ENCODE data around the gene NANP.
"Not testable (repeated sequence)": the region's sequence is repeated elsewhere in the genome, so short reads cannot be mapped to it uniquely, and the experiment has no call there.

The NANP gene

DNA sequence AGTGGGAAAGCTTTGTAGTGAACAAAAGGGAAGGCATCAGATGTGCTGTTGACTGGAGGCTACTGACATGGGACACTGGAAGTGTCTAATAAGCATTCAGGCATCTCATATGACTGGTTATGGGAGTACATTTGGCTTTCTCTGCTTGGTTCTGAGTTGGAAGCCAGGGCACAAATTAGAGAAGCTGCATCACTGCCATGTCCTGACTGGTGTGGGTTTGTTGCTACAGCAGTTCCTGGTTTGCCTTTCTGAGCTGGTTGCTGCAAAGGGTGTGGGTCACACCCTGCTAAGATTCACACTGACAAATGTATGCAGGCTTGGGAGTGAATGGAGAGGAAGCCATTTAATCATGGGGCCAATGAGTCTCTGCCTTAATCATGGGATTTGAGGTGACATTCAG, 36.2 kb upstream of the NANP start:
- Histone ChIP-seq H3K36me3 (replicated peaks; ENCODE audit: low read depth, low read length) (peaks cover 3% of the 10 kb centered on the region), H3K9me3 (ENCODE audit: insufficient read depth, low read length) (no peaks in the 10 kb centered on the region), H3K79me2 (ENCODE audit: low read length) (no peaks in the 10 kb centered on the region), H2AFZ (ENCODE audit: low read depth, low read length) (no peak overlapping the region), H3K27me3 (ENCODE audit: low read depth, low read length) (no peaks in the 10 kb centered on the region), H4K20me1 (ENCODE audit: insufficient read depth, low read length) (no peaks in the 10 kb centered on the region), H3K4me1 (ENCODE audit: low read length) (no peaks in the 10 kb centered on the region), H3K9ac (ENCODE audit: low read length) (no peak overlapping the region), H3K27ac (ENCODE audit: low read length) (no peak overlapping the region), H3K4me3 (ENCODE audit: low read length) (no peak overlapping the region), H3K4me2 (ENCODE audit: low read length) (no peak overlapping the region)
- TF ChIP-seq, protein P1, sequence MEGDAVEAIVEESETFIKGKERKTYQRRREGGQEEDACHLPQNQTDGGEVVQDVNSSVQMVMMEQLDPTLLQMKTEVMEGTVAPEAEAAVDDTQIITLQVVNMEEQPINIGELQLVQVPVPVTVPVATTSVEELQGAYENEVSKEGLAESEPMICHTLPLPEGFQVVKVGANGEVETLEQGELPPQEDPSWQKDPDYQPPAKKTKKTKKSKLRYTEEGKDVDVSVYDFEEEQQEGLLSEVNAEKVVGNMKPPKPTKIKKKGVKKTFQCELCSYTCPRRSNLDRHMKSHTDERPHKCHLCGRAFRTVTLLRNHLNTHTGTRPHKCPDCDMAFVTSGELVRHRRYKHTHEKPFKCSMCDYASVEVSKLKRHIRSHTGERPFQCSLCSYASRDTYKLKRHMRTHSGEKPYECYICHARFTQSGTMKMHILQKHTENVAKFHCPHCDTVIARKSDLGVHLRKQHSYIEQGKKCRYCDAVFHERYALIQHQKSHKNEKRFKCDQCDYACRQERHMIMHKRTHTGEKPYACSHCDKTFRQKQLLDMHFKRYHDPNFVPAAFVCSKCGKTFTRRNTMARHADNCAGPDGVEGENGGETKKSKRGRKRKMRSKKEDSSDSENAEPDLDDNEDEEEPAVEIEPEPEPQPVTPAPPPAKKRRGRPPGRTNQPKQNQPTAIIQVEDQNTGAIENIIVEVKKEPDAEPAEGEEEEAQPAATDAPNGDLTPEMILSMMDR (IDR thresholded peaks at IDR 0.05; ENCODE audit: low read depth, low read length), result no peak
- TF ChIP-seq EZH2phosphoT487 (IDR thresholded peaks at IDR 0.05; ENCODE audit: low read depth), result no peak

DNA sequence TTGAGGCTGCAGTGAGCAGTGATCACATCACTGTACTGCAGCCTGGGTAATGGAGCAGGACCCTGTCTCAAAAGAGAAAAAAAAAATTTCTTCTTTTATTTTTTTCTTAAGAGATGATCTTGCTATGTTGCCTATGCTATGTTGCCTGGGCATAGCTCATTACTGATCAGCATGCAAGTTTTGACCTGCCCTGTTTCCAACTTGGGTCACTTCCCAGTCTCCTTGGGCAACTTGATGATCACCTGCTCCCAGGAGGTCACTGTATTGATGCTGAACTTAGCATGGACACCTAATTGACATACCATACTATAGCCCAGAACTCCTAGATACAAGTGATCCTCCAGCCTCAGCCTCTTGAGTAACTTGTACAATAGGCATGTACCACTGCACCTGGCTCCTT, 30.7 kb upstream of the NANP start:
- no peaks in the 10 kb centered on the region for H3K27me3 ChIP-seq (ENCODE audit: low read depth, low read length)
- no peak overlapping the region for H3K27ac ChIP-seq (ENCODE audit: low read length)
- TF ChIP-seq, protein P1 (IDR thresholded peaks at IDR 0.05; ENCODE audit: low read depth, low read length), result no peak
- TF ChIP-seq EZH2phosphoT487 (IDR thresholded peaks at IDR 0.05; ENCODE audit: low read depth), result no peak
- no peaks in the 10 kb centered on the region for H3K9me3 ChIP-seq (ENCODE audit: insufficient read depth, low read length)
- no peak overlapping the region for H3K4me2 ChIP-seq (ENCODE audit: low read length)
- H3K4me1 ChIP-seq (ENCODE audit: low read length), result no peaks in the 10 kb centered on the region
- no peaks in the 10 kb centered on the region for H4K20me1 ChIP-seq (ENCODE audit: insufficient read depth, low read length)
- peaks cover 7% of the 10 kb centered on the region for H3K36me3 ChIP-seq (replicated peaks; ENCODE audit: low read depth, low read length)
- no peak overlapping the region for H2AFZ ChIP-seq (ENCODE audit: low read depth, low read length)
- no peak overlapping the region for H3K9ac ChIP-seq (ENCODE audit: low read length)
- no peaks in the 10 kb centered on the region for H3K79me2 ChIP-seq (ENCODE audit: low read length)
- H3K4me3 ChIP-seq (ENCODE audit: low read length), result no peak overlapping the region

DNA sequence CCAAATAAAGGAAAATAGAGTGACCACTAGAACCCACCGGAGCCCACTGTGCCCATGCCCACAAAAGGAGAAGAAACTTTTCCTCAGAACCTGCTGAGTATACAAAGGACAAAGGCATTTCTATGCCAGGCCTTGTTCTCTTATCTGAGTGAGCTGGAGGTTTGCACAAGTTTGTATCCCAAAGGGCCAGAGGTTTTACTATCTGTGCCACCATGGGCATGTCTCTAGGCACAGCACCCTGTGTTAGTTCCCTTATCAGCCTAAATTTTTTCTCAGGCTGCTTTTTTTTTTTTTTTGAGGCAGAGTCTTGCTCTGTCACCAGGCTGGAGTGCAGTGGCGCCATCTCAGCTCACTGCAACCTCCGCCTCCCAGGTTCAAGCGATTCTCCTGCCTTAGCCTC, 29.1 kb upstream of the NANP start:
- not testable (repeated sequence) for H3K9ac ChIP-seq (ENCODE audit: low read length); H3K27me3 ChIP-seq (ENCODE audit: low read depth, low read length); H3K27ac ChIP-seq (ENCODE audit: low read length); H4K20me1 ChIP-seq (ENCODE audit: insufficient read depth, low read length); H3K9me3 ChIP-seq (ENCODE audit: insufficient read depth, low read length); H3K4me2 ChIP-seq (ENCODE audit: low read length); H3K79me2 ChIP-seq (ENCODE audit: low read length); H2AFZ ChIP-seq (ENCODE audit: low read depth, low read length); H3K4me3 ChIP-seq (ENCODE audit: low read length); H3K4me1 ChIP-seq (ENCODE audit: low read length)
- peaks cover 11% of the 10 kb centered on the region for H3K36me3 ChIP-seq (replicated peaks; ENCODE audit: low read depth, low read length)

DNA sequence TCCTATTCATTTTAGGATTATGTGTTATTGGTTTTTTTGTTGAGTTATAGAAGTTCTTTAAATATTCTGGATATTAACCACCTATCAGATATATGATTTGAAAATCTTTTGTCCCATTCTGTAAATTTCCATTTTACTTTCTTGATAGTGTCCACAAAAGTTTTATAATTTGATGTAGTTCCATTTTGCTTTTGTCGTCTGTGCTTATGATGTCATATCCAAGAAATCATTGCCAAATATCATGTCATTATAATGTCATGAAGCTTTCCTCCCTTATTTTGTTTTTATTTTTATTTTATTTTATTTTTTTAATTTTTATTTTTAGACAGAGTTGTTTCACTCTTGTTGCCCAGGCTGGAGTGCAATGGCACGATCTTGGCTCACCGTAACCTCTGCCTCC, 21.0 kb upstream of the NANP start:
- Histone ChIP-seq H3K9ac (ENCODE audit: low read length) (no peak overlapping the region), H3K36me3 (replicated peaks; ENCODE audit: low read depth, low read length) (peaks cover 21% of the 10 kb centered on the region), H4K20me1 (ENCODE audit: insufficient read depth, low read length) (no peaks in the 10 kb centered on the region), H3K4me1 (ENCODE audit: low read length) (no peaks in the 10 kb centered on the region), H3K27ac (ENCODE audit: low read length) (no peak overlapping the region), H3K79me2 (ENCODE audit: low read length) (no peaks in the 10 kb centered on the region), H3K4me3 (ENCODE audit: low read length) (no peak overlapping the region), H2AFZ (ENCODE audit: low read depth, low read length) (no peak overlapping the region), H3K4me2 (ENCODE audit: low read length) (no peak overlapping the region), H3K27me3 (ENCODE audit: low read depth, low read length) (no peaks in the 10 kb centered on the region), H3K9me3 (ENCODE audit: insufficient read depth, low read length) (no peaks in the 10 kb centered on the region)
- TF ChIP-seq, protein P1 (IDR thresholded peaks at IDR 0.05; ENCODE audit: low read depth, low read length), result no peak
- no peak for TF ChIP-seq EZH2phosphoT487 (IDR thresholded peaks at IDR 0.05; ENCODE audit: low read depth)

DNA sequence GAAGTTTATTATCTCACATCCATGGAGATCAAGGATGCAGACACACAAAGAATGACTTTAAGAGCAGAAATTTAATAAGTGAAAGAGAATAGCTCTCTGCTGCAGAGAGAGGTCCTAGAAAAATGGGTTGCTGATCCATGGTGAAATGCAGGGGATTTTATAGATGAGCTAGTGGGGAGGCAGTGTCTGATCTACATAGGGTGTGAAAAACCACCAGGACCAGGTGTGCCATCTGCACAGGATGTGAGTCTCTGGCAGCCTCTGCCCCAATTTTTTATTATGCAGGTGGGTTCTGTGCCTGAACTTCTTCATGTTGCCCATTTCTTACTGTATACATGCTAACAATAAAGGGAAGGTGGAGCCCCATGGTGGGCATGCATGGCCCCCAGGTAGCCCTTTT, 19.9 kb upstream of the NANP start:
- Histone ChIP-seq H2AFZ (ENCODE audit: low read depth, low read length) (no peak overlapping the region), H3K79me2 (ENCODE audit: low read length) (no peaks in the 10 kb centered on the region), H3K4me3 (ENCODE audit: low read length) (no peak overlapping the region), H3K9ac (ENCODE audit: low read length) (no peak overlapping the region), H3K4me1 (ENCODE audit: low read length) (no peaks in the 10 kb centered on the region), H3K27ac (ENCODE audit: low read length) (no peak overlapping the region), H3K27me3 (ENCODE audit: low read depth, low read length) (no peaks in the 10 kb centered on the region), H3K4me2 (ENCODE audit: low read length) (no peak overlapping the region), H3K9me3 (ENCODE audit: insufficient read depth, low read length) (no peaks in the 10 kb centered on the region), H4K20me1 (ENCODE audit: insufficient read depth, low read length) (no peaks in the 10 kb centered on the region), H3K36me3 (replicated peaks; ENCODE audit: low read depth, low read length) (peaks cover 20% of the 10 kb centered on the region)
- no peak for TF ChIP-seq EZH2phosphoT487 (IDR thresholded peaks at IDR 0.05; ENCODE audit: low read depth)
- TF ChIP-seq, protein P1 (IDR thresholded peaks at IDR 0.05; ENCODE audit: low read depth, low read length), result no peak

Measured in OCI-LY3 (cell line).